Measurements from ENCODE around the gene PCSK2.

GRCh38 chr20:17443131-17443858, 216.5 kb downstream of the PCSK2 start:
- TF ChIP-seq POLR2A (IDR thresholded peaks at IDR 0.05; ENCODE audit: low read depth, low read length) (no peak), CTCF (IDR thresholded peaks at IDR 0.05; ENCODE audit: extremely low read depth in 1 of 2, insufficient read depth in 1 of 2, low read depth in 1 of 2, low read length in 2 of 2) (no peak), EZH2 (IDR thresholded peaks at IDR 0.05; ENCODE audit: borderline replicate concordance, low read depth, low read length, severe bottlenecking) (no peak), MAX (IDR thresholded peaks at IDR 0.05; ENCODE audit: insufficient read depth, insufficient read length) (no peak), FOS (IDR thresholded peaks at IDR 0.05; ENCODE audit: borderline replicate concordance, insufficient read depth, low read length) (no peak), MYC (IDR thresholded peaks at IDR 0.05; ENCODE audit: low read depth, low read length) (no peak)

All from endothelial cell of umbilical vein (primary cell).